Measurements from ENCODE around the gene ULK1. TPM values are rescaled to one million over a fixed set of nuclear protein-coding genes. Genes with fewer than 3 reads are reported as not detected.
A peak's percentile ranks its signal among the peaks of the same experiment; 100 is the strongest.

Gene ULK1
- total RNA-seq, 1 donor: 14.1 TPM

DNA sequence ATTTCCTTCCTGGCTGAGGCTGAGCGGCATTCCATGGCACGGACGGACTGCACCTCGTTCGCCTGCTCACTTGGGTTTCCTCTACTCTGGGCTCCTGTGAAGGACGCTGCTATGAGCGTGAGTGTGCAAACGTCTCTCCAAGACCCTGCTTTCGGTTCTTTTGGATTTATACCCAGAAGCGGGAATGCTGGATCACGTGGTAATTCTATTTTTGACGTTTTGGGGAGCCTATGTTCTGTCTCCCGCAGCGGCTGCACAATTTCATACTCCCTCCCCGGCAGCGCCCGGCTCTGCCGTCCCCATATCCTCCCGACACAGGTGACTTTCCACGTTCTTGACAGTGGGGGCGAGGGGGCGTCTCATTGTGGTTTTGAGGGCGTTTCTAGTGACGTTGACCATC is 45.7 kb upstream of the ULK1 start:
- no peak for TF ChIP-seq CTCF (IDR thresholded peaks at IDR 0.05; ENCODE audit: extremely low read depth, low read depth, low read length)

GRCh38 chr12:131849700-131850553 is 44.5 kb upstream of the ULK1 start:
- H3K79me2 ChIP-seq (ENCODE audit: insufficient read depth, low read length): no peaks in the 10 kb centered on the region
- TF ChIP-seq CTCF (IDR thresholded peaks at IDR 0.05; ENCODE audit: extremely low read depth, low read depth, low read length): no peak
- no peaks in the 10 kb centered on the region for H4K20me1 ChIP-seq (ENCODE audit: insufficient read depth, low read length)

More for the DNA sequence above, 45.7 kb upstream of the ULK1 start:
- H3K9me3 ChIP-seq (ENCODE audit: low read depth, low read length): no peaks in the 10 kb centered on the region
- no peaks in the 10 kb centered on the region for H4K20me1 ChIP-seq (ENCODE audit: insufficient read depth, low read length)
- H3K4me2 ChIP-seq (ENCODE audit: insufficient read depth, low read length): no peak overlapping the region
- H3K79me2 ChIP-seq (ENCODE audit: insufficient read depth, low read length): no peaks in the 10 kb centered on the region
- peaks cover 6% of the 10 kb centered on the region for H3K4me1 ChIP-seq (ENCODE audit: insufficient read depth, low read length)
- no peak overlapping the region for H3K27ac ChIP-seq (ENCODE audit: low read depth, low read length)
- no peaks in the 10 kb centered on the region for H3K36me3 ChIP-seq (ENCODE audit: insufficient read depth, low read length)
- no peak overlapping the region for H3K4me3 ChIP-seq (ENCODE audit: insufficient read depth, low read length)
- H2AFZ ChIP-seq (ENCODE audit: low read length): no peak overlapping the region
- no peaks in the 10 kb centered on the region for H3K27me3 ChIP-seq (ENCODE audit: insufficient read depth, low read length)
- peak; percentile 44 for DNase-seq (ENCODE audit: insufficient read length, low spot score, missing footprints)

DNA sequence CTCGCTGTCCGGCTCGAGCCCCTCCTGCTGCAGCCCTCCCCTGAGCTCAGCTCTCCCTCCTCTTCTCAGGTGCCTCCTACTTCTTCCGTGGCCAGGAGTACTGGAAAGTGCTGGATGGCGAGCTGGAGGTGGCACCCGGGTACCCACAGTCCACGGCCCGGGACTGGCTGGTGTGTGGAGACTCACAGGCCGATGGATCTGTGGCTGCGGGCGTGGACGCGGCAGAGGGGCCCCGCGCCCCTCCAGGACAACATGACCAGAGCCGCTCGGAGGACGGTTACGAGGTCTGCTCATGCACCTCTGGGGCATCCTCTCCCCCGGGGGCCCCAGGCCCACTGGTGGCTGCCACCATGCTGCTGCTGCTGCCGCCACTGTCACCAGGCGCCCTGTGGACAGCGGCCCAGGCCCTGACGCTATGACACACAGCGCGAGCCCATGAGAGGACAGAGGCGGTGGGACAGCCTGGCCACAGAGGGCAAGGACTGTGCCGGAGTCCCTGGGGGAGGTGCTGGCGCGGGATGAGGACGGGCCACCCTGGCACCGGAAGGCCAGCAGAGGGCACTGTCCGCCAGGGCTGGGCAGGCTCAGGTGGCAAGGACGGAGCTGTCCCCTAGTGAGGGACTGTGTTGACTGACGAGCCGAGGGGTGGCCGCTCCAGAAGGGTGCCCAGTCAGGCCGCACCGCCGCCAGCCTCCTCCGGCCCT is 43.4 kb upstream of the ULK1 start:
- Histone ChIP-seq H3K27me3 (ENCODE audit: insufficient read depth, low read length) (peaks cover 3% of the 10 kb centered on the region), H3K27ac (ENCODE audit: low read depth, low read length) (no peak overlapping the region), H3K4me3 (ENCODE audit: insufficient read depth, low read length) (no peak overlapping the region), H2AFZ (ENCODE audit: low read length) (no peak overlapping the region), H3K36me3 (ENCODE audit: insufficient read depth, low read length) (no peaks in the 10 kb centered on the region), H3K4me2 (ENCODE audit: insufficient read depth, low read length) (no peak overlapping the region), H3K79me2 (ENCODE audit: insufficient read depth, low read length) (no peaks in the 10 kb centered on the region), H3K4me1 (ENCODE audit: insufficient read depth, low read length) (peaks cover 6% of the 10 kb centered on the region), H3K9me3 (ENCODE audit: low read depth, low read length) (no peaks in the 10 kb centered on the region), H4K20me1 (ENCODE audit: insufficient read depth, low read length) (no peaks in the 10 kb centered on the region)
- peak; percentile 52 for TF ChIP-seq CTCF (IDR thresholded peaks at IDR 0.05; ENCODE audit: extremely low read depth, low read depth, low read length)
- DNase-seq (ENCODE audit: insufficient read length, low spot score, missing footprints): peak; percentile 95

More at GRCh38 chr12:131849700-131850553, 44.5 kb upstream of the ULK1 start:
- peak; percentile 30 for DNase-seq (ENCODE audit: insufficient read length, low spot score, missing footprints)
- Histone ChIP-seq H3K9me3 (ENCODE audit: low read depth, low read length) (no peaks in the 10 kb centered on the region), H3K36me3 (ENCODE audit: insufficient read depth, low read length) (no peaks in the 10 kb centered on the region), H3K27me3 (ENCODE audit: insufficient read depth, low read length) (no peaks in the 10 kb centered on the region), H2AFZ (ENCODE audit: low read length) (no peak overlapping the region), H3K4me2 (ENCODE audit: insufficient read depth, low read length) (no peak overlapping the region), H3K27ac (ENCODE audit: low read depth, low read length) (no peak overlapping the region), H3K4me3 (ENCODE audit: insufficient read depth, low read length) (no peak overlapping the region), H3K4me1 (ENCODE audit: insufficient read depth, low read length) (peaks cover 6% of the 10 kb centered on the region)
